ENCODE measurements around the gene CPT1A. TPM values are rescaled to one million over a fixed set of nuclear protein-coding genes. Genes with fewer than 3 reads are reported as not detected.
"Not testable (repeated sequence)": the region's sequence is repeated elsewhere in the genome, so short reads cannot be mapped to it uniquely, and the experiment has no call there.

Gene CPT1A
- total RNA-seq, 1 donor from 2014 or later = 36.1 TPM

GRCh38 chr11:68859123-68859522, 17.4 kb upstream of the CPT1A start:
- Mint-ChIP-seq H3K4me1 (ENCODE audit: unreplicated experiment) (peaks cover 8% of the 10 kb centered on the region), H3K27me3 (peaks cover 17% of the 10 kb centered on the region), H3K36me3 (peaks cover 4% of the 10 kb centered on the region), H3K27ac (no peak overlapping the region), H3K9me3 (peaks cover 3% of the 10 kb centered on the region), H3K4me3 (no peak overlapping the region)
- no peak for TF ChIP-seq CTCF (conservative IDR thresholded peaks at IDR 0.05)
- DNase-seq (ENCODE audit: extremely low spot score, unreplicated experiment) = no peak

GRCh38 chr11:68857037-68857586, 15.4 kb upstream of the CPT1A start:
- Mint-ChIP-seq H3K4me3 (peak overlapping the region; percentile 20), H3K27ac (peak overlapping the region; percentile 52), H3K36me3 (no peaks in the 10 kb centered on the region), H3K9me3 (no peaks in the 10 kb centered on the region), H3K4me1 (ENCODE audit: unreplicated experiment) (peaks cover 8% of the 10 kb centered on the region), H3K27me3 (peaks cover 35% of the 10 kb centered on the region)
- TF ChIP-seq CTCF (conservative IDR thresholded peaks at IDR 0.05) = no peak
- DNase-seq (ENCODE audit: extremely low spot score, unreplicated experiment) = no peak

- H3K4me1 Mint-ChIP-seq (ENCODE audit: unreplicated experiment); H3K27ac Mint-ChIP-seq; H3K9me3 Mint-ChIP-seq; H3K36me3 Mint-ChIP-seq; DNase-seq (ENCODE audit: extremely low spot score, unreplicated experiment): not testable (repeated sequence)
- Mint-ChIP-seq H3K4me3 (peak overlapping the region; percentile 68), H3K27me3 (peaks cover 38% of the 10 kb centered on the region)
Measured at GRCh38 chr11:68856425-68857030, 14.8 kb upstream of the CPT1A start.

GRCh38 chr11:68855205-68855981, 13.7 kb upstream of the CPT1A start:
- H3K27ac Mint-ChIP-seq = no peak overlapping the region
- H3K4me1 Mint-ChIP-seq (ENCODE audit: unreplicated experiment) = peaks cover 8% of the 10 kb centered on the region

GRCh38 chr11:68854273-68854958, 12.7 kb upstream of the CPT1A start:
- no peak for DNase-seq (ENCODE audit: extremely low spot score, unreplicated experiment)
- peaks cover 44% of the 10 kb centered on the region for H3K27me3 Mint-ChIP-seq
- H3K27ac Mint-ChIP-seq = peak overlapping the region; percentile 43
- peak overlapping the region; percentile 71 for H3K4me3 Mint-ChIP-seq
- no peaks in the 10 kb centered on the region for H3K36me3 Mint-ChIP-seq
- H3K9me3 Mint-ChIP-seq = no peaks in the 10 kb centered on the region
- H3K4me1 Mint-ChIP-seq (ENCODE audit: unreplicated experiment) = peaks cover 8% of the 10 kb centered on the region
- no peak for TF ChIP-seq CTCF (conservative IDR thresholded peaks at IDR 0.05)

More at GRCh38 chr11:68855205-68855981, 13.7 kb upstream of the CPT1A start:
- Mint-ChIP-seq H3K9me3 (no peaks in the 10 kb centered on the region), H3K4me3 (peak overlapping the region; percentile 76), H3K27me3 (peaks cover 41% of the 10 kb centered on the region), H3K36me3 (no peaks in the 10 kb centered on the region)
- TF ChIP-seq CTCF (conservative IDR thresholded peaks at IDR 0.05) = peak; percentile 19
- DNase-seq (ENCODE audit: extremely low spot score, unreplicated experiment) = no peak
